ENCODE data around the gene ATP9B.
A peak's percentile ranks its signal among the peaks of the same experiment; 100 is the strongest.
"Not testable (repeated sequence)": the region's sequence is repeated elsewhere in the genome, so short reads cannot be mapped to it uniquely, and the experiment has no call there.

ATP9B gene

DNA sequence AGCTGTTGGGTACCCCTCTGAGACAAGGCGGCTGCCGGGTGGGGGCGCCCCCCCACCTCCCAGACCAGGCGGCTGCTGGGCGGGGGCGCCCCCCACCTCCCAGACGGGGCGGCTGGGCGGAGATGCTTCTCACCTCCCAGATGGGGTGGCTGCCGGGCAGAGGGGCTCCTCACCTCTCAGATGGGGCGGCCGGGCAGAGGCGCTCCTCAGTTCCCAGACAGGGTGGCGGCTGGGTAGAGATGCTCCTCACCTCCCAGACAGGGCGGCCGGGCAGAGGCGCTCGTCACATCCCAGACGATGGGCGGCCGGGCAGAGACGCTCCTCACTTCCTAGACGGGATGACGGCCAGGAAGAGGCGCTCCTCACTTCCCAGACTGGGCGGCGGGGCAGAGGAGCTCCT lies 3.5 kb downstream of the ATP9B start:
- DNase-seq = not testable (repeated sequence)

DNA sequence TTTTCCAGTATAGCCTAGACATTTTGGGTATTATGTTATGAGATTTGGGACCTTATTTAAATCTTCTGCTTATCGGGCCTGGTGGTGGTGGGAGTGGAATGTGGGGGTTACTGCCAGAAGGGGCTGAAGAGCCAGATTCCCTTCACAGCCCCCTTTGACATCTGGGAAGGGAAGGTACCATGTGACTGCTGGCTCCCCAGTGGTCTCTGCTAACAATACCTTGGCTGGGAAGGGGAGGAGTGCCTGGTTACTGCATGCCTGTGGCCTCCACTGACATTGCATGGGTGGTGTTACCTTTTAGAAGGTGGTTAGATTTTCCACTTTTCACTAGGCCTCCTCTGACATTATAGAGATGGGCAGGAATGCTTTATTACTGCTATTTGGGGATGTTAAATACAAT lies 8.0 kb downstream of the ATP9B start:
- no peak for DNase-seq

DNA sequence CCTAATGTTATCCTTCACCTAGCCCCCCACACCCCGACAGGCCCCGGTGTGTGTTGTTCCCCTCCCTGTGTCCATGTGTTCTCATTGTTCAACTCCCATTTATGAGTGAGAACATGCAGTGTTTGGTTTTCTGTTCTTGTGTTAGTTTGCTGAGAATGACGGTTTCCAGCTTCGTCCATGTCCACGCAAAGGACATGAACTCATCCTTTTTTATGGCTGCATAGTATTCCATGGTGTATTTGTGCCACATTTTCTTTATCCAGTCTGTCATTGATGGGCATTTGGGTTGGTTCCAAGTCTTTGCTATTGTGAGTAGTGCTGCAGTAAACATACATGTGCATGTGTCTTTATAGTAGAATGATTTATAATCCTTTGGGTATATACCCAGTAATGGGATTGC lies 9.6 kb downstream of the ATP9B start:
- not testable (repeated sequence) for DNase-seq

DNA sequence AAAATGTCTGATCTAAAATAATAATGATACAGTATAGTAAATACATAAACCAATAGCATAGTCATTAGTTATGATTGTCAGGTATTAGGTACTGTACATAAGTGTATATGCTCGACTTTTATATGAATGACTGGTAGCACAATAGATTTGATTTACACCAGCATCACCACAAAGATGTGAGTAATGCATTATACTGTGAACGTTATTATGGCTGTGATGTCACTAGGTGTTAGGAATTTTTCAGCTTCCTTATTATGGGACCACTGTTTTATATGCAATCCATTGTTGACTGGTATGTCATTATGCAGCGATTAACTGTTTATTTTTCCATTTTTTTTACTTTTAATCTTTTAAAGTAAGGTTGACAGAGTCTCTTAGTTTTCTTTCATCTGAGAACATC lies 23.7 kb downstream of the ATP9B start:
- no peak for DNase-seq

DNA sequence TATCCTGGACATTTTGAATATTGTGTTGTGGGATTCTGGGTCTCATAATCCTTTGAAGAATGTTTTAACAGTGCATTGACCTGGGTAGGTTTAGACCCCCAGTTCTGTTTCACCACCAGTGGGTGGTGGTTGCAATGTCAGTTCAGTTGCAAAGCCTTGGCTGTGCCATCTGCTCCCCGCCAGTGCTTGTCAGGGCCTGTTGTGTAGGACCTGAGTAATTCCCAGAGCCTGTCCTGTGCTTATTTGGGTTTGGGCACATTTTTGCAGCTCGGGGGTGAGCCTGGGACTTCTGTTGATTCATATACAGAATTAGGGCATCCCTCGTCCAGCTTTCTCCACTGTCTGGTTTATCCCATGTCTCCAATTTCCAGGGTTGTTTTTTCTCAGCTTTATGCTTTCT lies 24.8 kb downstream of the ATP9B start:
- DNase-seq = no peak

DNA sequence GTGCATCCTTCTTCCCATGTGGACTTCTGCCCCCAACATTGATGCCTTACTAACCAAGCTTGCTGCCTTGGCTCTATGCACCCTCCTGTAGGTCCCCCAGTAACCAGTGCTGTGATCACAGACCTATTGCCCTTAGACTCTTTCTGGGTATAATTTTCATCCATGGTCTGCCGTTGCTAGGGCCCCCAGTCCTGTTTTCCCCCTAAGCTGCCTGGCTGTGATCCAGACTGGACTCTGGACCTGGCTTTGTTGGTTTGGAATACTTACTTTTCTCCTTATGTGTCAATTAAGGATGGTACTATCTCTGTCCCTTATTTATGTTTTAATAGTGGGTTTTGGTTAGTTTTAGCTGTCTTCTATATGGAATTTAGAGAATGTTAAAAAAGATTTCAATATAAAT lies 26.0 kb downstream of the ATP9B start:
- no peak for DNase-seq

DNA sequence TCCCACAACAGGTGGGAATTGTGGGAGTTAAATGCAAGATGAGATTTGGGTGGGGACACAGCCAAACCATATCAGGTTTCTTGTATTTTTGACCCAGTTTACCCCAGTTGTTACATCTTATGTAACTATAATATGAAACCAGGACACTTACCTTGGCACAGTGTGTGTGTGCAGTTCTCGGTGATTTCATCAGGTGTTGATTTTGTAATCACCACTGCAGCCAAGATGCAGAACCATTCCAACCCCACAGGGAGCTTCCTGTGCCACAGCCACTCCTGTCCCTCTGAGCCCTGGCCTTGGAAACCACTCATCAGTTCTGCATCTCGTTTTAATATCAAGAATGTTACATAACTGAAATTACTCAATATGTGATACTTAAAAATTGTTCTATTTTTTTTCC lies 31.8 kb downstream of the ATP9B start:
- no peak for DNase-seq

DNA sequence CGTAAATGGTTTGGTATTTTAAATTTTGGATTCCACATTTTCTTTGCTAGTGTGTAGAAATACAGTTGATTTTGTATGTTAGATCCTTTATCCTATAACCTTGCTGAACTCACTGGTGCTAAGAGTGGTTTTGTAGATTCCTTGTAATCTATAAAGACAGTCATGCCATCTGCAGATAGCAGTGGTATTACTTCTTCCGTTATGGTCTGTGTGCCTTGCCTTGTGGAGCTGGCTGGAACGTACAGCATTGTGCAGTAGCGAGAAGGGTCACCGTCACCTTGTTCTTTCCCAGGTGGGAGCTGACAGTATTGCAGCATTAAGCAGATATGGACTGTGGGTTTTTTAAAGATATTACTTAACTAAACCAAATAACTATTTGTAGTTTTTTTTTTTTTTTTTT lies 33.7 kb downstream of the ATP9B start:
- DNase-seq = no peak

DNA sequence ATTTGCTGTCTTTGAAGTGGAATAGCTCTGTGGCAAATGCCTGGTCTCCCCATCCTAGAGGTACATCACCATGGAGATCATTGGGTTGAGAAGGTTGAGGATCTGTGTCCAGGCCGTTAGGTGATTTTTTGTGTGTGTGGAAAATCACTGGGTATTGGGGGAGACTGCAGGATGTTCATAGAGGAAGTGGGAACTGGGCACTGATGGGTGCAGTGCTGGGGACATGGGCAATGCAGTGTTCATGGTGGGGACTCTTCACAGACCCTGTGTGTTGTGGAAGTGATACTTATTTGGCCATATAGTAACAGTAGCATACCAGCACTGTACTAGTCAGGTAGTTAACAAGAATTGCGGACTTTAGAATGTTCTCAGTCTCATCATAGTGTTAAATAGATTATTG lies 34.9 kb downstream of the ATP9B start:
- DNase-seq = no peak

DNA sequence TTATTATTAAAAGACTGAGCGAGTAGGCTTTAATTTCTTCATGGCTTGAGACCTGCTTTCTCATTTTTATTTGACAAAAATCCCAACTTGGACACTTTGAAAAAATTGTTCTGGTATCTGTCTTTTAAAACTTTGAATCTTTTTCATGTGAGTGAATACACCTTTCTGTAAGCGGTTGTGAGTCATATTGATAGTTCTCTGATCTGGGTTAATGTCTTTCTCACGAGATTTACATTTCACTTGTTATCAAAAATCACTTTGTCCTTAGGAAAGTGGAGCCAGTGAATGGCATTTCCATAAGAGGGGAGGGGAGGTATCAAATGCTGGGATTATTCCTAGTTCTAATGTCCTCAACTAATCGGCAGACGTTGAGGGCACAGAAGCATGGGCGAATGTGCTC lies 36.3 kb downstream of the ATP9B start:
- DNase-seq = no peak

DNA sequence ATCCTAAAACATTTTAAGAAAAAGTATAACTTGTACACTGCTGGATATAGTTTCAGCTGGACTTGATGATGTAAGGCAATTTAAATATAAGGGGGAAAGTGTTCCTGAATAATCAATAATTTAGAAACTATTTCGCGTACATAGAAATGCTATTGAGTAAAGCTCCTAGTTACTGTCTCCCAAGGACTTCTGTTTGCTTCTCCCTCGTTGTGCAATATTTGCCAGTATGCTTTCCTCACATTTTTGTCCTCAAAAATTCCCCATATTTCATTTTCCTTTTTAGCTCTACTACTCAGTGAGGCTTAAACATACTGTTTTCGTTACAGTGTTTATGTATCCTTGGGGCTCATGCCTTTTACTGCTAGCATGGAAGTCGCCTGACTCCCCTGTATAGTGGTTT lies 36.9 kb downstream of the ATP9B start:
- DNase-seq = no peak

DNA sequence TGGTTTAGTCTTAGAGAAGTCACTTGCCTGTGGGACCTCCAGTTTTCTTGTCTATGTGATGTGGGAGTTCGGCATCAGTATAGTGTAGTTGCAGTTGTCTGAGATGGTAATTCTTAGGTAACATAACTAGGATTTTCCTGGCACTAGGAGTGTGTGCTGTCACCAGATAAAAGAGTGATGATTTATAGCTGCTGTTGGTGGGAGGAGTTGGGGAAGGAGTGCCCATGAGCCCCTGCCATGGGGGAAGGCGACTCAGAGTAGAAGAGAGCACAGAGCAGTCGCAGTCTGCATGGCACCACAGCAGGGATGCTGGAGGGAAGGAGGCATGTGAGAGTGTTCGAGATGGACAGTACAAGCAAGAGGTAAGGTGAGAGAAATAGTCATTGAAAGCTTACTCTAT lies 38.7 kb downstream of the ATP9B start:
- DNase-seq = no peak

DNA sequence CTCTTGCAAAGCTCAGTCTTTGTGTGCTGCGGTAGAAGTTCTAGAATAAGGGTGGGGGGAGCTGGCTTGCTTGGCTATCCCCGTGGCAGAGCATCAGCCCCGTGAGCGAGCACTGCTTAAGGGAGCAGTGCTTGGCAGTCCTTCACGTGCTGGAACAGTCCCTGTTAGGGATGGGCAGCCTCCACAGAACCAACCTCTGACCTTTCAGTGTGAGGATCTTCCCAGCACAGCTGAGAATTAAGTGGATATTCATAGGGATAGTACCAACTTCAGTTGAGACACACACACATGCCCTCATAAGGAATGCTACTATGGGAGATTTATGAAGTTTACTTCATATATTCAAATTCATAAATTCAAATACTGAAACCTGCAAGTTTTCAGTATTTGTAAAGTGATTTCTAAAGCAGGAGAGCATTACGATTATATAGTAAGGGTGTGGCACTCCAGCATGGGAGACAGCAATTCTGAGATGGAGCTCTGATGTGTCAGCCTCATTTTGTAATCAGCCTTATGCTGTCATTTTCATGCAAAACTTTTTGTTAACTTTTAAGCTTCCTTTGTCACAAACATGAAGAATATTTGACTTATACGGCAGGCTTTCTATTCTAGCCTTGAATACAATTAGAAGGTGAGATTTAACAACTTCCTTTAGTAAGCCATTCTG lies 39.5 kb downstream of the ATP9B start:
- no peak for DNase-seq

DNA sequence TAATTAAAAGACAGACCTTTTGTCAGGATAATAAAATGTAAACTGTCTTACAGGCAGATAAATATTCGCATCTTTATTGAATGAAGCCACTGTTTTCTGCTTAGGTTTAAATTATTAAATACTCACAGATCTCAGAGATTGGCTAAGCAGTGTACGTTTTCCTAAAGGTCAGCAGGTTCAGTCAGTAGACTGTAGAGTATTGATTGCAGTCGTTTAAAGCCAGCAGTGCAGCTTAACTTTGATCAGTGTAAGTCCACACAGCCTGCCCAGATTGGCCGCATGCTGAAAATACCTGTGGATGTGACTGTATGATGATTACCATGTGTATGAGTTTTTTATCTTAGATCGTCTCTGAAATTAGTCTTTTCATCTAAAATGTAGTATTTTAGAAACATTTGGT lies 42.3 kb downstream of the ATP9B start:
- DNase-seq = no peak

DNA sequence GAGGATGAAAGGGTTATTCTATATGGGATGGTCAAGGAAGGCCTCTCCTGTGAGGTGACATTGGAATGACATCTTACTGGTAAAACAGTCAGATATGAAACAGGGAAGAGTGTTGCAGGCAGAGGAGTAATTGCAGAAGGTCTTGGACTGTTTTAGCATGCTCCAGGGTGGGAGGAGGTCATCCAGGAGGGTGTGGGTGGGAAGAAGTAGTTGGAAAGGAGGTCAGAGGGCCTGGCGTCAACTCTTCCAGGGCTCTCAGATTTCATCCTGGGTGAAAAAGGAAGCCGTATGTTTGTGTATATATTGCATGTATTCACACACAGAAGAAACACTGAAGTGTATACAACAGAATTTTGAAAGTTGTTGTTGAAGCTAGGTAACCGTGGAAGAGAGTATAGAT lies 48.2 kb downstream of the ATP9B start:
- DNase-seq = no peak

DNA sequence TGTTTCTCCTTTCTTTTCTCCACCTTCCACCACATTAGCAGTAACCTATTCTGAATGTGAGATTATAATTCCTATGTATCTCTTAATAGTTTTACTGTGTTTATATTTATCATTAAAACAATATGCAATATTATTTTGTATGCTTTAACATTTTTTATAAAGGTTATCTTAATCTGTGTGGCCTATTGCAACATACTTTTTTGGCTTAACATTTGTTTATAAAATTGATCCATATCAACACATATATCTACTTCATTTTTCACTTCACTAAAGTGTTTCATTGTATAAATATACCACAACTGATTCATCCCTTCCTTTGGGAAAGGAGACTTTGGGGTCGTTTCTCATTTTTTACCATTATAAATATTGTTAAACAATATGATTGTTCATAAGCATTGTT lies 48.6 kb downstream of the ATP9B start:
- no peak for DNase-seq

DNA sequence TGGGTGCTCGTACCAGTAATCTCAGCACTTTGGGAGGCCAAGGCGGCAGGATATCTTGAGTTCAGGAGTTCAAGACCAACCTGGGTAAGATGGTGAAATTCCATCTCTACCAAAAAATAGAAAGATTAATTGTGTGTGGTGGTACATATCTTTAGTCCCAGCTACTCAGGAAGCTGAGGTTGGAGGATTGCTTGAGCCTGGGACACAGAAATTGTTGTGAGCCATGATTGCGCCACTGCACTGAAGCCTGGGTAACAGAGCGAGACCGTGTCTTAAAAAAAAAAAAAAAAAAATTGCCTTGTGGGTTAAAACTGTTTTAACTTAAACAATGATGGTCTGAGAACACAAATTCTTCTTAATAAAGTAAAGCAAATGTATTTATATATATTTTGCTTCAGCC lies 49.6 kb downstream of the ATP9B start:
- DNase-seq = no peak

DNA sequence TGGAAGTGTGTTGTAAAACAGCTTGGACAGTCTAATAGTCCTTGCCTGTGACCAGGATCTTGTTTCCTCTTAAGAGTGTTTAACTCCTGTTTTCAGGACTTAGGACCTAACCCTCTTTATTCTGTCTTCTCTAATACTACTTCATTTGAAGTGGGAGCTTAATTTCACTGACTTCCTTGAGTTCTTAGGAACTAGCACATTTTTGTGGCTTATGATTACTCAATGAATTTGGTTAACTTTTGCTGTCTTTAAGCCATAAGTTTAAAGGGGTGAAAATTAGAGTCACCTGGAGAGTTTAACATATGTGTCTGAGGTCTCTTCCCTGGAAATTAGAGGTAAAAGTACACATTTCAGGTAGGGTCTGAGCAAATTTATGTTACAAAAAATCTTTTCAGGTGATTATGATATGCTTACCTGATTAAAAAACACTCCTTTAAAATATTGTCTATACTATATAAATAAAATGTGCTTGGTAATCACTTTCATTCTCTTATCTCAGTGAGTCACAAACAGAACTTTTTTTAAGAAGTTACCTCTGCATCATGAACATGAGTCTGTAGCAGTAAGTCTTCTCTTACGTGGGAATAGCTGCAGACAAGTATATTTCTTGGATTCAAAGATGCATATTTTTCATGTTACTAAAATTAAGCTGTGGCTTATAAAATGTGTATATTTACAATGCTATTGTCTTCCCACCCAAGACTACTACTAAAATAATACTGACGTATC lies 52.7 kb downstream of the ATP9B start:
- no peak for DNase-seq

DNA sequence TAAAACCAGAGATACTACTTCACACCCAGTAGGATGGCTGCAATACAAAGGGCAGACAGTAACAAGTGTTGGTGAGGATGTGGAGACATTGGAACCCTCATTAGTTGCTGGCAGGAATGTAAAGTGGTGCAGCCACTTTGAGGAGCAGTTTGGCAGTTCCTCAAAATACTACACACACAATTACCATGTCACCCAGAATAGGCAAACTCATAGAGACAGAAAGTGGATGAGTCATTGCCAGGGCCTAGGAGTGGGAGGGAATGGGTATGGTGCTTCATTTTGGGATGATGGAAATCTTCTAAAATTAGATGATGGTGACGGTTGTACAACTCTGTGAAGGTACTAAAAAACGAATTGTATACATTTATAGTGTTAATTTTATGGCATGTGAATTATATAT lies 54.8 kb downstream of the ATP9B start:
- DNase-seq = no peak

DNA sequence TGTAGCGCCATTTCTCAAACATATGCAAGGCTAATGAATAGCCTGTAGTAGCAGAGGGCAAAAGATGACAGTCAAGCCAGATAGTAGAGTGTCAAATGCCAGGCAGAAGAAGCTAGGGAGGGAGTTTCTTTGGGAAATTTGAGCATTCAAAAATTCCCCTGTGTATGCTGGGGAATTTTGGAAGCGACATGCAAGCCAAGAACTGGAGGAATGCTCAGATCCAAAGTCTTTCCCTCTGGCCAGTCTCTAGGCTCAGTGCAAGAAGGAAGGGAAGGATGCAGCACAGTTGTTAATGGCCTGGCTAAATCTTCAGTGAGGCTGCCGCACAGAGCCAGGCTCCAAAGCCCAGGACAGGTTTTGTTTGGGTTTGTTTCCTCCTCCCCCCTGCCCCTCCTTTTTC lies 59.9 kb downstream of the ATP9B start:
- no peak for DNase-seq

DNA sequence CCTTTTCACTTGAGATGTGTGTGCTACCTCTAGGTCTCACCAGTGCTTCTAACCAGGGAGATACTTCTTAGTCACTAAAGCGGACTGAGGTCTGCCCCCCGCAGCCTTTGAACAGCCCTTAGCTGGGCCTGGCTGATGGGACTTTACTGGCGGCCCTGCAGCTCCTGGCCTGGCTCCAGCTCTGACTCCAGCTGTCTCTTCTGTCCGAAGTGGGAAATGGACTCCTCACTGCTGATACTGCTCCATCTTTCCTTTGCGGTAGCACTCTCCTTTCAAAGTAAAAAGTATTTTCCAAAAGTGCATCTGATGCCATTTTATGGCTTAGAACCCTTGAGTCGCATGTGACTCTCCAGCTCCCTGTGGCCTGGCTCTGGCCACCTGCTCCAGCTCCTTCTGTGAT lies 64.5 kb downstream of the ATP9B start:
- peak; percentile 27 for DNase-seq

DNA sequence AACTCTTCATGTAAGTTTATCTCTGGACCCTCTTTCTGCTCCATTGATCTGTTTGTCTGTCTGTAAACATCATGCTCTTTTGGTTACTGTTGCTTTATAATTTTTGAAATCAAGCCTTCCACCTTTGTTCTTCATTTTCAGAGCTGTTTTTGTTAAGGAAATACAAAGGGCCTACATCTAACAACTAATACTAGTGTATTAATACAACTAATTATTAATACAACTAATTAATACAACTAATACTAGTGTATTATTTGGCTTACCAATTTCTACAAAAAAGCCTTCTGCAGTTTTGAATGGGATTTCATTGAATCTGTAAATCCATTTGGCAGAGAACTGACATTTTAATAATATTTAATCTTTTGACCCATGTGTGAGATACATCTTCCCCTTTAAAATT lies 66.7 kb downstream of the ATP9B start:
- no peak for DNase-seq

DNA sequence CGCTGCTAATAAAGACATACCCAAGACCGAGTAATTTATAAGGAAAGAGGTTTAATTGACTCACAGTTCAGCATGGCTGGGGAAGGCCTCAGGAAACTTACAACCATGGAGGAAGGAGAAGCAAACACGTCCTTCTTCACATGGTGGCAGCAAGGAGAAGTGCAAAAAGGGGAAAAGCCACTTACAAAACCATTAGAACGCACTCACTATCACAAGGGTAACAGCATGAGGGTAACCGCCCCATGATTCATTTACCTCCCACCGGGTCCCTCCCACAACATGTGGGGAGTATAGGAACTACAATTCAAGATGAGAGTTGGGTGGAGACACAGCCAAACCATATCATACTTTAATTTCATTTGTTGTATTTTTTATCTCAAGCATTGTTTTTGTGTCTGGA lies 67.5 kb downstream of the ATP9B start:
- no peak for DNase-seq

DNA sequence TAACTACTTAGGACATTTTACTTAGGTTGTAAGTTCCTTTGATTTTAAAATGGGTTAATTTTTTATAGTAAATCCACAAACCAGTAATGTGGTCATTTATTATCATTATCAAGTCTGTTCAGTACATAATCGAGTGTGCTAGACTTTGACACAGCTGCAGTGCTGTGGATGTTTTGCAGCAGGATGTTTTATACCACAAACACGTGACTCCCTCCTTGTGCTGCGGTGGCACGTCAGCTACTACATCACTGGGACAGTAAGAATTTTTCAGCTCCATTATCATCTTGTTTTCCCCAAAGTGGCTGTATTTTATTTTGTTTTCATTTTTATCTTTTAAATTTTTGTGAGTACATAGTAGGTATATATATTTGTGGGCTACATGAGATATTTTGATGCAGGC lies 70.0 kb downstream of the ATP9B start:
- no peak for DNase-seq

DNA sequence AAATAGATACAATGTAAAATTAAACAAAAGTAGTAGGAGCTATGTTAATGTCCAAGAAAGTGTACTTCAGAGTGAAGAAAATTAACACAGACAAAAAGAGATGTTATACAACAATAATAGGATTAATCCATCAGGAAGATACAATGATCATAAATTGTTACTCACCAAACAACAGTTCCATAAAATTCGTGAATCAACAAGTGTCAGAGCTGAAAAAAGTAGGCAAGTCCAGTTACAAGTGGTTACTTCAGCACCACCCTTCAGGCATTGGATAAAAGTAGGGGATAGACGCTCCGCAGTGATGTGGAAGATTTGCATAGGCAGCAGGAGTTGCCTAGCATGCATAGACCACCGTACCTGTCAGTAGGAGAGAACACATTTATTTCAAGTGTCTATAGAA lies 77.8 kb downstream of the ATP9B start:
- no peak for DNase-seq

Data from femur (tissue), 1 donor.